Natural killer cell treated with Interleukin-12 subunit alpha and Interleukin-12 subunit beta and Interleukin-15 and Interleukin-18, amount 100 ng/mL, for 72 hours (primary cell): Measurements from ENCODE around the gene DUSP6. TPM values are rescaled to one million over a fixed set of nuclear protein-coding genes. Genes with fewer than 3 reads are reported as not detected.

Experiments
- ATAC-seq, 2 donors: fragments of 150-1000 bp; cut with Tn5 transposase in 1 of 2; sonication (Bioruptor Pico), chemical (Tn5 transposase) in 1 of 2; 2 replicates each; pipeline ENCODE4 v1.10.0; 2021
- DNase-seq: peaks from one replicate; pipeline ENCODE4 v3.0.0; 2022; ENCODE audit warnings: low spot score
- H3K27ac Mint-ChIP-seq, 2 donors: 1 replicate in 1 of 2; 2 replicates in 1 of 2; pipeline ENCODE4 v1.8.0; 2022; ENCODE audit warnings: mixed read lengths in 2 of 2, mild to moderate bottlenecking in 1 of 2, moderate library complexity in 1 of 2
- H3K27me3 Mint-ChIP-seq, 2 donors: 1 replicate in 1 of 2; 2 replicates in 1 of 2; pipeline ENCODE4 v1.8.0; 2022; ENCODE audit warnings: mixed read lengths in 2 of 2
- H3K36me3 Mint-ChIP-seq: one replicate; pipeline ENCODE4 v1.8.0; 2022; ENCODE audit warnings: mixed read lengths
- H3K4me1 Mint-ChIP-seq, 2 donors: 1 replicate in 1 of 2; 2 replicates in 1 of 2; pipeline ENCODE4 v1.8.0; 2022; ENCODE audit warnings: low read depth in 2 of 2, mixed read lengths in 2 of 2, mild to moderate bottlenecking in 1 of 2
- H3K4me3 Mint-ChIP-seq: one replicate; pipeline ENCODE4 v1.8.0; 2022; ENCODE audit warnings: mixed read lengths
- H3K9me3 Mint-ChIP-seq: 2 replicates; pipeline ENCODE4 v1.8.0; 2022; ENCODE audit warnings: mixed read lengths
- total RNA-seq, 2 donors: library from RNA; stranded (reverse); gene quantifications; one replicate each; pipeline ENCODE4 v1.2.3, GENCODE V29; 2022

Gene DUSP6
- total RNA-seq, 2 donors from 2014 or later, result 49.4 to 65.9 TPM

DNA sequence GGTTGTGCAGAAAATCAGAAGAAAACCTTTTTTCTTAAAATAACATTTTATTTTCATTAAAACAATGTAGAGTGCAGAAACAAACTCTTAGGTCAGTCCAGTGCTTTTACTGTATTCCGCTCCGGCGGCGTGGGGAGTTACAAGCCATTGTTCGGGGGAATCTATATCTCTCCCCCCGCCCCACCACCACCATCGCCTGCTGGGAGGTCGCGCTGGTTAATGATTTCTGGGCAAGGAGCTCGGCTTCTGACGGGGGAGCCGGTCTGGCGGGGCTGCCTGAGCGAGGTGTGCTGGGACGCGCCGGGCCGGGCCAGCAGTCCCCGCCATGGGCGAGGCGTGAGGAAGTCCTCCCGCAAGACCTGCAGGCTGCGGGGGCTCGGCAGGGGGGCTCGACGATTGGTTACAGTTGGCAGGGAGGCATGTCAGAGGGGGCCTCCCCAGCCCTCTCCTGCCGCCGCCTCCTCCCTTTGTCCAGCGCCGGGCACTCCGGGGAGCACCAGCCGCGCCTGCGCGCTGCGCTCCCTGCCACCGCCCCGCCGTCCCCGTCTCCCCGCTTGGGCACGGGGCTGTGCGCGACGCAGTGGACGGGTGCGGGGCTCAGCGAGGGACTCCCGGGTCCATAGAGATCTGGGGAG lies 1.0 kb upstream of the DUSP6 start:
- Mint-ChIP-seq H3K4me1 (peaks cover 46 to 54% of the 10 kb centered on the region in 2 donors), H3K27me3 (no peaks in the 10 kb centered on the region), H3K4me3 (peak overlapping the region; percentile 86), H3K27ac (peak overlapping the region; percentile 75 to 90), H3K36me3 (peaks cover 14% of the 10 kb centered on the region), H3K9me3 (no peaks in the 10 kb centered on the region)
- ATAC-seq, result peak; percentile 55 to 62
- DNase-seq, result peak; percentile 75

GRCh38 chr12:89352242-89352491 lies 134 bp downstream of the DUSP6 start:
- Mint-ChIP-seq H3K4me1 (peaks cover 57 to 65% of the 10 kb centered on the region in 2 donors), H3K27me3 (no peaks in the 10 kb centered on the region), H3K36me3 (peaks cover 25% of the 10 kb centered on the region), H3K9me3 (no peaks in the 10 kb centered on the region), H3K4me3 (peak overlapping the region; percentile 86), H3K27ac (peak overlapping the region; percentile 75 to 90)
- peak; percentile 65 for DNase-seq
- ATAC-seq, result no peak

- Mint-ChIP-seq H3K9me3 (no peaks in the 10 kb centered on the region), H3K4me1 (peaks cover 60 to 70% of the 10 kb centered on the region in 2 donors), H3K27me3 (no peaks in the 10 kb centered on the region), H3K27ac (peak overlapping the region; percentile 75 to 90), H3K4me3 (peak overlapping the region; percentile 86), H3K36me3 (peaks cover 26% of the 10 kb centered on the region)
- peak; percentile 69 for DNase-seq
- ATAC-seq, result peak; percentile 28 to 31
Observed at GRCh38 chr12:89351489-89352241, 636 bp downstream of the DUSP6 start.

- DNase-seq, result no peak
- peaks cover 66 to 76% of the 10 kb centered on the region in 2 donors for H3K4me1 Mint-ChIP-seq
Observed at GRCh38 chr12:89350630-89351488, 1.4 kb downstream of the DUSP6 start.

GRCh38 chr12:89350260-89350629 lies 2.1 kb downstream of the DUSP6 start:
- peak overlapping the region; percentile 86 for H3K4me3 Mint-ChIP-seq
- DNase-seq (no peak), ATAC-seq (no peak)
- H3K27ac Mint-ChIP-seq, result peak overlapping the region; percentile 75 to 90
- no peaks in the 10 kb centered on the region for H3K9me3 Mint-ChIP-seq
- peaks cover 68 to 76% of the 10 kb centered on the region in 2 donors for H3K4me1 Mint-ChIP-seq
- peaks cover 26% of the 10 kb centered on the region for H3K36me3 Mint-ChIP-seq
- no peaks in the 10 kb centered on the region for H3K27me3 Mint-ChIP-seq

More at GRCh38 chr12:89350630-89351488, 1.4 kb downstream of the DUSP6 start:
- H3K36me3 Mint-ChIP-seq, result peaks cover 26% of the 10 kb centered on the region
- ATAC-seq, result no peak
- peak overlapping the region; percentile 75 to 90 for H3K27ac Mint-ChIP-seq
- no peaks in the 10 kb centered on the region for H3K27me3 Mint-ChIP-seq
- no peaks in the 10 kb centered on the region for H3K9me3 Mint-ChIP-seq
- H3K4me3 Mint-ChIP-seq, result peak overlapping the region; percentile 86

DNA sequence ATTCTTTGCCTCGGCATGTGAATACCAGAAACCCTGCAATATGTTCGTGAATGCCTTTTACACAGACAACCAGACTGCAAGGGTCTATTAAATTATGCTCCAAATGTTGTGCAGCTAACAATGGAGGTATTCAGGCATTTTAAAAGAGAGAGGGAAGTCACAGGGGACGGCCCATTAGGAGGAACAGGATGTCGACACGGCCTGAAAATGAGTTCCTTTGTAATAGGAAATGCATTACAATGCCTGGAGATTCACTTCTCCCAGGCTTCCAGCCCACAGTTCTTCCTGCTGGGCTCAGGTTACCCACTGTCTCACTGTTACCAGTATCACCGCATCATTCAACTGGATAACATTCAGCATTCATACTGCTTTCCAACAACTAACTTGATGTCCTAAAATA lies 2.5 kb downstream of the DUSP6 start:
- peaks cover 65 to 76% of the 10 kb centered on the region in 2 donors for H3K4me1 Mint-ChIP-seq

DNA sequence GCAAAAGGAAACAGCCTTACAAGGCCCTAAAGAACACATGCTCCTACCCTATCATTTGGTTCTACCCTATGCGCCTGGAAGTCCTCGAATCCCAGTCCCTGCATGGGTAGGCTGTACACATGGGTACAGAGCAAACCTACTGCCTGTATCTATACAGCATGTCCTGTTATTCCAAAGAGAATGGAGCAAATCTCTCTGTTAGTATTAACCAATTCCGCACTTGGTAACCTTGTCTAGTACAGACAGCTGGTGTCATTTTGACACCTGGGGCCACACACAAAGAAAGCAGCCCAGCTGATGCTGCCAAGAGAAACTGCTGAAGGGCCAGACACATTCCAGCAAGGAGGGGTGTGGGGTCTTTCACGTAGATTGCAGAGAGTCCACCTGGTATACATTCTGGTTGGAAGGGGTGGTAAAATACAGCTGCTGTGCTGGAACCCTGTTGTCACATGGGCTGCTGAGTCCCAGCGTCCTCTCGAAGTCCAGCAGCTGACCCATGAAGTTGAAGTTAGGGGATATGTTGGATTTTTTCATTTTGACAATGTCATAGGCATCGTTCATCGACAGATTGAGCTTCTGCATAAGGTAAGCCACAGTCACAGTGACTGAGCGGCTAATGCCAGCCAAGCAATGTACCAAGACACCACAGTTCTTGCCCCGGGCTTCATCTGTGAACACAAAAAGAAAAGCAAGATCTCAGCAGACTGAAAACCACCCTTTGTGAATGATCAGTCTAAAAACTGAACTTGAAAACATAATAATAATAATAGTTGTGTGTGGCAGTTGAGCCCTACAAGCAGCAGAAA lies 3.2 kb downstream of the DUSP6 start:
- peaks cover 63 to 78% of the 10 kb centered on the region in 2 donors for H3K4me1 Mint-ChIP-seq
- DNase-seq (no peak), ATAC-seq (no peak)
- peak overlapping the region; percentile 75 to 90 for H3K27ac Mint-ChIP-seq
- peak overlapping the region; percentile 86 for H3K4me3 Mint-ChIP-seq
- H3K9me3 Mint-ChIP-seq, result no peaks in the 10 kb centered on the region
- no peaks in the 10 kb centered on the region for H3K27me3 Mint-ChIP-seq
- H3K36me3 Mint-ChIP-seq, result peaks cover 26% of the 10 kb centered on the region

More for the DNA sequence above, 2.5 kb downstream of the DUSP6 start:
- Mint-ChIP-seq H3K27ac (peak overlapping the region; percentile 75 to 90), H3K9me3 (no peaks in the 10 kb centered on the region), H3K27me3 (no peaks in the 10 kb centered on the region), H3K4me3 (peak overlapping the region; percentile 86), H3K36me3 (peaks cover 26% of the 10 kb centered on the region)
- DNase-seq (no peak), ATAC-seq (no peak)

DNA sequence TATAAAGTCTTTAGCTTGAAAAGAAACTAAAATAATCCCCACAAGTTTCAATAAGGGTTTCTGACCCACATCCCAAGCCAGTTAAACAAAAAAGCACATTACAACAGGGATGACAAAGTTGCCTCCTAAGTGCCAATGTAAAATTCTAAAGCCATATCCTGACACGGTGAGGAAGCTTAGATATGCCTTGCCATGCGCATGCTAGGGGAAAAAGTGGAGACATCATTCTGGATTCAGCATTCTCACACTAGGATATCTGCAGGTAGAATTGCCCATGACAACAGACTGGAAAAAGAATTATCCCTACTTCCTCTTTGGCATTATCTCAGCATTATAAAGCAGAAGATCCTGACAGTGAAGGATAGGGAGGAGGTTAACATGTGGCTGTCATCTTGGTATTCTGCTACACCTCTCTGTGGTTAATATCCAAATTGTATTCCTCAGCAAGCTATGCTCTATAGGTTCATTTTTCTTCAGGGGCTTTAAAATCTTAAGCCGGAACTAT lies 4.9 kb downstream of the DUSP6 start:
- peaks cover 31% of the 10 kb centered on the region for H3K36me3 Mint-ChIP-seq
- H3K9me3 Mint-ChIP-seq, result no peaks in the 10 kb centered on the region

GRCh38 chr12:89346741-89347324 lies 5.5 kb downstream of the DUSP6 start:
- Mint-ChIP-seq H3K9me3 (no peaks in the 10 kb centered on the region), H3K27me3 (no peaks in the 10 kb centered on the region), H3K27ac (peak overlapping the region; percentile 75 to 86), H3K4me1 (peaks cover 57 to 78% of the 10 kb centered on the region in 2 donors), H3K36me3 (peaks cover 31% of the 10 kb centered on the region), H3K4me3 (peak overlapping the region; percentile 86)
- ATAC-seq, result peak in 1 of 2 donors; percentile 1
- no peak for DNase-seq

More for the DNA sequence above, 4.9 kb downstream of the DUSP6 start:
- peak overlapping the region; percentile 86 for H3K4me3 Mint-ChIP-seq
- H3K4me1 Mint-ChIP-seq, result peaks cover 61 to 80% of the 10 kb centered on the region in 2 donors
- H3K27me3 Mint-ChIP-seq, result no peaks in the 10 kb centered on the region
- DNase-seq, result no peak
- peak overlapping the region; percentile 75 to 86 for H3K27ac Mint-ChIP-seq
- no peak for ATAC-seq

GRCh38 chr12:89345830-89346740 lies 6.2 kb downstream of the DUSP6 start:
- H3K27me3 Mint-ChIP-seq, result no peaks in the 10 kb centered on the region

DNA sequence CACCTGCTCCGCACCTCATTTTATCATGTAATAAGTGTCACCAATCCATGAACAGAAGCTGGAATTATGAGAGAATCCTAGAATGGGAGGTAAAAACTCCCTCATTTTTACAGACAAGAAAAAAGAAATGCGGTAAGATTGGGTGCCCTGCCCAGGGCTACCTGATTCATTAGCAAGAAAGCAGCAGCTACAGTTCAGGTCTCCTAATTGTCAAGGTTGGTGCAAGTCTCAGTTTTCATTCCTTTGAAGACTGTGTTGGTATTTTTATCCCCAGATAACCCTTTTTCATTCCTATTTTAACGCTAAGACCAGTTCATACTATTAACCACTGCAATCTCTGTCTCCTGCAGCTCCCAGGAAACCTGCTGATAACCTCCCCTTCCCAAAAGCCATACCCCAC lies 6.9 kb downstream of the DUSP6 start:
- no peaks in the 10 kb centered on the region for H3K27me3 Mint-ChIP-seq
- DNase-seq, result no peak
- peaks cover 52 to 73% of the 10 kb centered on the region in 2 donors for H3K4me1 Mint-ChIP-seq
- H3K4me3 Mint-ChIP-seq, result peak overlapping the region; percentile 86
- peak overlapping the region; percentile 75 to 86 for H3K27ac Mint-ChIP-seq
- no peak for ATAC-seq
- H3K36me3 Mint-ChIP-seq, result peaks cover 23% of the 10 kb centered on the region
- H3K9me3 Mint-ChIP-seq, result no peaks in the 10 kb centered on the region

More at GRCh38 chr12:89345830-89346740, 6.2 kb downstream of the DUSP6 start:
- peak overlapping the region; percentile 86 for H3K4me3 Mint-ChIP-seq
- H3K36me3 Mint-ChIP-seq, result peaks cover 30% of the 10 kb centered on the region
- peaks cover 55 to 78% of the 10 kb centered on the region in 2 donors for H3K4me1 Mint-ChIP-seq
- peak; percentile 94 to 96 for ATAC-seq
- no peaks in the 10 kb centered on the region for H3K9me3 Mint-ChIP-seq
- peak; percentile 88 for DNase-seq
- H3K27ac Mint-ChIP-seq, result peak overlapping the region; percentile 75 to 86

- no peaks in the 10 kb centered on the region for H3K9me3 Mint-ChIP-seq
- peaks cover 21% of the 10 kb centered on the region for H3K36me3 Mint-ChIP-seq
- ATAC-seq (no peak), DNase-seq (no peak)
- peak overlapping the region; percentile 16 to 73 for H3K27ac Mint-ChIP-seq
- H3K27me3 Mint-ChIP-seq, result no peaks in the 10 kb centered on the region
- H3K4me1 Mint-ChIP-seq, result peaks cover 49 to 70% of the 10 kb centered on the region in 2 donors
- H3K4me3 Mint-ChIP-seq, result peak overlapping the region; percentile 5
Observed at GRCh38 chr12:89344862-89345202, 7.5 kb downstream of the DUSP6 start.
